ENCODE measurements around the gene CNMD. TPM values are rescaled to one million over a fixed set of nuclear protein-coding genes. Genes with fewer than 3 reads are reported as not detected.

CNMD gene
- total and polyA plus RNA-seq, 4 donors = not detected

- DNase-seq = no peak
- H3K4me3 ChIP-seq (ENCODE audit: low read length in 2 of 2) = no peak overlapping the region
- no peaks in the 10 kb centered on the region for H3K9me3 ChIP-seq (ENCODE audit: control insufficient read depth, low read length)
- no peaks in the 10 kb centered on the region for H3K4me1 ChIP-seq (ENCODE audit: control insufficient read depth in 1 of 2, insufficient read depth in 2 of 2, low read length in 2 of 2)
- ATAC-seq (ENCODE audit: low FRiP score) = no peak
- H3K27ac ChIP-seq (ENCODE audit: low read depth in 1 of 2, low read length in 2 of 2) = no peak overlapping the region
- WGBS, 2 donors = 19 to 28% methylated on average over 2 of the region's 2 CpGs
- H3K36me3 ChIP-seq (ENCODE audit: control insufficient read depth in 1 of 2, insufficient read depth in 2 of 2, low read length in 1 of 2) = no peaks in the 10 kb centered on the region
- peaks cover 0 to 3% of the 10 kb centered on the region in 2 donors for H3K27me3 ChIP-seq (ENCODE audit: control insufficient read depth in 1 of 2, insufficient read depth in 2 of 2, low read length in 1 of 2)
- intact Hi-C loops (cut with DNase I) = no loop called here
Measured at GRCh38 chr13:52780611-52781010, 41.0 kb upstream of the CNMD start.

- ATAC-seq (ENCODE audit: low FRiP score) = no peak
- intact Hi-C loops (cut with DNase I) = no loop called here
Measured at GRCh38 chr13:52780092-52780491, 40.5 kb upstream of the CNMD start.

GRCh38 chr13:52779103-52779502 lies 39.5 kb upstream of the CNMD start:
- Histone ChIP-seq H3K27me3 (ENCODE audit: control insufficient read depth in 1 of 2, insufficient read depth in 2 of 2, low read length in 1 of 2) (peaks cover 0 to 3% of the 10 kb centered on the region in 2 donors), H3K4me1 (ENCODE audit: control insufficient read depth in 1 of 2, insufficient read depth in 2 of 2, low read length in 2 of 2) (no peaks in the 10 kb centered on the region), H3K27ac (ENCODE audit: low read depth in 1 of 2, low read length in 2 of 2) (no peak overlapping the region), H3K4me3 (ENCODE audit: low read length in 2 of 2) (no peak overlapping the region), H3K9me3 (ENCODE audit: control insufficient read depth, low read length) (no peaks in the 10 kb centered on the region), H3K36me3 (ENCODE audit: control insufficient read depth in 1 of 2, insufficient read depth in 2 of 2, low read length in 1 of 2) (no peaks in the 10 kb centered on the region)
- intact Hi-C loops (cut with DNase I) = no loop called here
- ATAC-seq (ENCODE audit: low FRiP score) (no peak), DNase-seq (no peak)
- 32 to 42% methylated on average over 11 of the region's 11 CpGs for WGBS, 2 donors

More at GRCh38 chr13:52780092-52780491, 40.5 kb upstream of the CNMD start:
- 82 to 84% methylated on average over 4 of the region's 4 CpGs for WGBS, 2 donors
- H3K27me3 ChIP-seq (ENCODE audit: control insufficient read depth in 1 of 2, insufficient read depth in 2 of 2, low read length in 1 of 2) = peaks cover 0 to 3% of the 10 kb centered on the region in 2 donors
- no peak overlapping the region for H3K4me3 ChIP-seq (ENCODE audit: low read length in 2 of 2)
- no peaks in the 10 kb centered on the region for H3K36me3 ChIP-seq (ENCODE audit: control insufficient read depth in 1 of 2, insufficient read depth in 2 of 2, low read length in 1 of 2)
- H3K9me3 ChIP-seq (ENCODE audit: control insufficient read depth, low read length) = no peaks in the 10 kb centered on the region
- H3K27ac ChIP-seq (ENCODE audit: low read depth in 1 of 2, low read length in 2 of 2) = no peak overlapping the region
- no peak for DNase-seq
- H3K4me1 ChIP-seq (ENCODE audit: control insufficient read depth in 1 of 2, insufficient read depth in 2 of 2, low read length in 2 of 2) = no peaks in the 10 kb centered on the region

GRCh38 chr13:52776726-52777125 lies 37.1 kb upstream of the CNMD start:
- intact Hi-C loops (cut with DNase I) = no loop called here
- Histone ChIP-seq H3K4me1 (ENCODE audit: control insufficient read depth in 1 of 2, insufficient read depth in 2 of 2, low read length in 2 of 2) (no peaks in the 10 kb centered on the region), H3K27ac (ENCODE audit: low read depth in 1 of 2, low read length in 2 of 2) (no peak overlapping the region), H3K36me3 (ENCODE audit: control insufficient read depth in 1 of 2, insufficient read depth in 2 of 2, low read length in 1 of 2) (no peaks in the 10 kb centered on the region), H3K27me3 (ENCODE audit: control insufficient read depth in 1 of 2, insufficient read depth in 2 of 2, low read length in 1 of 2) (peaks cover 0 to 3% of the 10 kb centered on the region in 2 donors), H3K4me3 (ENCODE audit: low read length in 2 of 2) (no peak overlapping the region), H3K9me3 (ENCODE audit: control insufficient read depth, low read length) (peaks cover 1% of the 10 kb centered on the region)
- DNase-seq (no peak), ATAC-seq (ENCODE audit: low FRiP score) (no peak)
- WGBS, 2 donors = 65 to 74% methylated on average over 3 of the region's 3 CpGs

- ATAC-seq (ENCODE audit: low FRiP score) (no peak), DNase-seq (no peak)
- peaks cover 0 to 3% of the 10 kb centered on the region in 2 donors for H3K27me3 ChIP-seq (ENCODE audit: control insufficient read depth in 1 of 2, insufficient read depth in 2 of 2, low read length in 1 of 2)
- H3K36me3 ChIP-seq (ENCODE audit: control insufficient read depth in 1 of 2, insufficient read depth in 2 of 2, low read length in 1 of 2) = no peaks in the 10 kb centered on the region
- H3K9me3 ChIP-seq (ENCODE audit: control insufficient read depth, low read length) = peaks cover 1% of the 10 kb centered on the region
- 49 to 56% methylated on average over 5 of the region's 5 CpGs for WGBS, 2 donors
- no peak overlapping the region for H3K4me3 ChIP-seq (ENCODE audit: low read length in 2 of 2)
- no peak overlapping the region for H3K27ac ChIP-seq (ENCODE audit: low read depth in 1 of 2, low read length in 2 of 2)
- intact Hi-C loops (cut with DNase I) = no loop called here
- H3K4me1 ChIP-seq (ENCODE audit: control insufficient read depth in 1 of 2, insufficient read depth in 2 of 2, low read length in 2 of 2) = no peaks in the 10 kb centered on the region
Measured at GRCh38 chr13:52775511-52775910, 35.9 kb upstream of the CNMD start.

GRCh38 chr13:52767949-52768516 lies 28.4 kb upstream of the CNMD start:
- no peak for DNase-seq

GRCh38 chr13:52765611-52766390 lies 26.2 kb upstream of the CNMD start:
- Histone ChIP-seq H3K36me3 (ENCODE audit: control insufficient read depth in 1 of 2, insufficient read depth in 2 of 2, low read length in 1 of 2) (no peaks in the 10 kb centered on the region), H3K4me1 (ENCODE audit: control insufficient read depth in 1 of 2, insufficient read depth in 2 of 2, low read length in 2 of 2) (no peaks in the 10 kb centered on the region), H3K9me3 (ENCODE audit: control insufficient read depth, low read length) (peaks cover 2% of the 10 kb centered on the region), H3K27ac (ENCODE audit: low read depth in 1 of 2, low read length in 2 of 2) (no peak overlapping the region), H3K27me3 (ENCODE audit: control insufficient read depth in 1 of 2, insufficient read depth in 2 of 2, low read length in 1 of 2) (no peaks in the 10 kb centered on the region), H3K4me3 (ENCODE audit: low read length in 2 of 2) (no peak overlapping the region)
- no peak for ATAC-seq (ENCODE audit: low FRiP score)
- intact Hi-C loops (cut with DNase I) = no loop called here
- 70 to 74% methylated on average over 11 of the region's 11 CpGs for WGBS, 2 donors
- DNase-seq = no peak

More at GRCh38 chr13:52767949-52768516, 28.4 kb upstream of the CNMD start:
- H3K4me3 ChIP-seq (ENCODE audit: low read length in 2 of 2) = no peak overlapping the region
- no peaks in the 10 kb centered on the region for H3K4me1 ChIP-seq (ENCODE audit: control insufficient read depth in 1 of 2, insufficient read depth in 2 of 2, low read length in 2 of 2)
- no peaks in the 10 kb centered on the region for H3K36me3 ChIP-seq (ENCODE audit: control insufficient read depth in 1 of 2, insufficient read depth in 2 of 2, low read length in 1 of 2)
- no peak for ATAC-seq (ENCODE audit: low FRiP score)
- H3K27me3 ChIP-seq (ENCODE audit: control insufficient read depth in 1 of 2, insufficient read depth in 2 of 2, low read length in 1 of 2) = no peaks in the 10 kb centered on the region
- WGBS, 2 donors = 59 to 64% methylated on average over 4 of the region's 4 CpGs
- intact Hi-C loops (cut with DNase I) = no loop called here
- H3K27ac ChIP-seq (ENCODE audit: low read depth in 1 of 2, low read length in 2 of 2) = no peak overlapping the region
- H3K9me3 ChIP-seq (ENCODE audit: control insufficient read depth, low read length) = peaks cover 3% of the 10 kb centered on the region

- Histone ChIP-seq H3K4me3 (ENCODE audit: low read length in 2 of 2) (no peak overlapping the region), H3K27ac (ENCODE audit: low read depth in 1 of 2, low read length in 2 of 2) (no peak overlapping the region), H3K27me3 (ENCODE audit: control insufficient read depth in 1 of 2, insufficient read depth in 2 of 2, low read length in 1 of 2) (no peaks in the 10 kb centered on the region), H3K36me3 (ENCODE audit: control insufficient read depth in 1 of 2, insufficient read depth in 2 of 2, low read length in 1 of 2) (no peaks in the 10 kb centered on the region), H3K9me3 (ENCODE audit: control insufficient read depth, low read length) (no peaks in the 10 kb centered on the region), H3K4me1 (ENCODE audit: control insufficient read depth in 1 of 2, insufficient read depth in 2 of 2, low read length in 2 of 2) (no peaks in the 10 kb centered on the region)
- 39 to 43% methylated on average over 2 of the region's 2 CpGs for WGBS, 2 donors
- no peak for DNase-seq
- intact Hi-C loops (cut with DNase I) = no loop called here
- ATAC-seq (ENCODE audit: low FRiP score) = no peak
Measured at GRCh38 chr13:52760077-52760476, 20.5 kb upstream of the CNMD start.

GRCh38 chr13:52758114-52758513 lies 18.5 kb upstream of the CNMD start:
- H3K27ac ChIP-seq (ENCODE audit: low read depth in 1 of 2, low read length in 2 of 2) = no peak overlapping the region
- intact Hi-C loops (cut with DNase I) = no loop called here
- no peaks in the 10 kb centered on the region for H3K9me3 ChIP-seq (ENCODE audit: control insufficient read depth, low read length)
- no peaks in the 10 kb centered on the region for H3K4me1 ChIP-seq (ENCODE audit: control insufficient read depth in 1 of 2, insufficient read depth in 2 of 2, low read length in 2 of 2)
- no peaks in the 10 kb centered on the region for H3K36me3 ChIP-seq (ENCODE audit: control insufficient read depth in 1 of 2, insufficient read depth in 2 of 2, low read length in 1 of 2)
- DNase-seq (no peak), ATAC-seq (ENCODE audit: low FRiP score) (no peak)
- H3K27me3 ChIP-seq (ENCODE audit: control insufficient read depth in 1 of 2, insufficient read depth in 2 of 2, low read length in 1 of 2) = no peaks in the 10 kb centered on the region
- 55 to 60% methylated on average over 3 of the region's 3 CpGs for WGBS, 2 donors
- H3K4me3 ChIP-seq (ENCODE audit: low read length in 2 of 2) = no peak overlapping the region
